AG04450 (cell line): ENCODE results near the gene INO80C. TPM values are rescaled to one million over a fixed set of nuclear protein-coding genes. Genes with fewer than 3 reads are reported as not detected.

Experiments used
- CTCF ChIA-PET: fragments of 300-600, 350-600 bp; formaldehyde crosslinking; extraction: SDS; loops from one replicate; lab custom pipeline; 2022; ENCODE audit warnings: antibody characterized with exemption, inconsistent platforms; lab: Charles Lee
- POLR2A ChIA-PET: fragments of 350-600 bp; formaldehyde crosslinking; extraction: SDS; loops from one replicate; lab custom pipeline; 2021; ENCODE audit warnings: antibody characterized with exemption, inconsistent platforms; lab: Yijun Ruan, JAX
- DNase-seq: peaks from one replicate; pipeline ENCODE4 v3.0.0-alpha.2; 2011; ENCODE audit warnings: low read depth, low spot score
- H3K27ac ChIP-seq: one replicate; pipeline ENCODE4 v1.5.1; 2012; ENCODE audit warnings: low read depth, low read length, control low read depth
- H3K27me3 ChIP-seq: one replicate; pipeline ENCODE4 v1.6.0; 2012; ENCODE audit warnings: low read length; ENCODE audit not compliant: control insufficient read depth, insufficient read depth
- H3K4me3 ChIP-seq: 2 replicates; pipeline ENCODE4 v1.5.1; 2011; ENCODE audit warnings: mild to moderate bottlenecking, low read depth, low read length, control low read depth
- H3K9me3 ChIP-seq: 2 replicates; pipeline ENCODE4 v1.5.1; 2012; ENCODE audit warnings: low read length; ENCODE audit not compliant: control insufficient read depth, insufficient read depth
- CTCF ChIP-seq: IDR thresholded peaks from 2 replicates; pipeline ENCODE4 v1.5.1; 2011; ENCODE audit warnings: low read depth, low read length, control low read depth, inconsistent platforms
- polyA plus RNA-seq: library from polyadenylated mRNA; depleted of rRNA; stranded (reverse); fragments of >200 nt; gene quantifications from 2 replicates; pipeline ENCODE4 v1.2.3, GENCODE V29; 2011

The INO80C gene
- polyA plus RNA-seq, 1 experiment: 13.2 TPM

DNA sequence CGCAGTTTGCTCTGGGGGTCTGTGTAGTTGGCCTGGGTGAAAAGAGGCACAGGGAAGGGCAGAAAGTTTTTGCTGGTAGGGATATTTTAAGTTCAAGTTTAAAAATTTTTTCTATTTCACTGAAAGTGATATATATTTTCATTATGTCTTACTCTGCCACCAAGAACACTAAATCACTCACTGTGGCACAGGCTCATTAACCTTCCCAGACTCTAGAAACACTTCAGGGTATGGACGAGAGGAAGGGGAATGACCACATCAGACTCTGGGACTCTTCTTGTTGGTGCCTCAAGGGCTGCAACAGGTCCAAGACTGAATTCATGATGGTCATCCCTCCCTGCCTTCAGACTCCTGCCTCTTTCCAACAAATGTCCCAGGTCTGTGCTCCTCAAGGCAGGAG is 29.0 kb downstream of the INO80C start:
- DNase-seq: no peak
- POLR2A ChIA-PET: no interaction called here
- CTCF ChIA-PET: no interaction called here
- no peaks in the 10 kb centered on the region for H3K27me3 ChIP-seq
- no peak overlapping the region for H3K27ac ChIP-seq
- H3K9me3 ChIP-seq: no peaks in the 10 kb centered on the region
- no peak for TF ChIP-seq CTCF
- no peak overlapping the region for H3K4me3 ChIP-seq

GRCh38 chr18:35467624-35468016 is 30.1 kb downstream of the INO80C start:
- H3K27ac ChIP-seq: no peak overlapping the region
- ChIA-PET CTCF (no interaction called here), POLR2A (no interaction called here)
- no peak for TF ChIP-seq CTCF
- H3K4me3 ChIP-seq: no peak overlapping the region
- no peak for DNase-seq
- H3K27me3 ChIP-seq: no peaks in the 10 kb centered on the region
- H3K9me3 ChIP-seq: no peaks in the 10 kb centered on the region

DNA sequence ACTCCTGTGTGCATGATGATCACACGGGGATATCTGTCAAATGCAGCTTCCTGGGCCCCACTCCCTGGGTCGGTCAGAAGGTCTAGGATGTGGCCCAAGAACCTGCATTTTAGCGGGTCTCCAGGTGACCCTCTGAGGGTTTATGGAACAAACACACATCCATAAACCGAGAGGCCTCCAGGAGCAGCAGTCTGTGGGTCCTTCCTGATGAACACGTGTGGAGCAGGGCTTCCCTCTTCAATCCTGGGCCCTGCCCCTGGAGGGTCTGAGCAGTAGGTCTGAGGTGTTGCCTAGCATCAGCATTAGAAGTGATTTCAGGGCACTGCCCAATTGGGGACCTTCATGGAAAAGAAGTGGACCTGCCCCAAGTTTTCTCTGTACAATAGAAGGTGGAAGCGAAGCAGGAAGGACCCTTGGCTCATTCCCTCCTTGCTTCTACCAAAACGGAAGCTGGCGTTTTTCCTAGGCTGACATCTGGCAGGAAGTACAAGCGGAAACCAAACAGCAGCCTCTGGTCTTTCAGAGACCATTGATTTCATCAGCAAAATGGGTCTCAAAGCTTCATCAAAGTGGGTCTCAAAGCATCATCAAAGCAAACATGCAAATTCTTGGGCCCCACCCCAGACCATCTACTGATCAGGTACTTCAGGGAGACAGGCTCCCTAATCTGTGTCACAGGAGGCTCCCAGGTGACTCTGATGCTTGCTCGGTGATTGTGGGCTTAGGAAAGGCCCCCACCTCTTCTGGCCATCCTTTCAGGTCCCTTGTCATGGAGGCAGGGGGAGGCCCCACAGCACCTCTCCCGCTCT is 30.7 kb downstream of the INO80C start:
- no peak for DNase-seq
- no peak for TF ChIP-seq CTCF
- H3K27ac ChIP-seq: no peak overlapping the region
- H3K4me3 ChIP-seq: no peak overlapping the region
- H3K9me3 ChIP-seq: no peaks in the 10 kb centered on the region
- no peaks in the 10 kb centered on the region for H3K27me3 ChIP-seq
- CTCF ChIA-PET: no interaction called here
- POLR2A ChIA-PET: no interaction called here

DNA sequence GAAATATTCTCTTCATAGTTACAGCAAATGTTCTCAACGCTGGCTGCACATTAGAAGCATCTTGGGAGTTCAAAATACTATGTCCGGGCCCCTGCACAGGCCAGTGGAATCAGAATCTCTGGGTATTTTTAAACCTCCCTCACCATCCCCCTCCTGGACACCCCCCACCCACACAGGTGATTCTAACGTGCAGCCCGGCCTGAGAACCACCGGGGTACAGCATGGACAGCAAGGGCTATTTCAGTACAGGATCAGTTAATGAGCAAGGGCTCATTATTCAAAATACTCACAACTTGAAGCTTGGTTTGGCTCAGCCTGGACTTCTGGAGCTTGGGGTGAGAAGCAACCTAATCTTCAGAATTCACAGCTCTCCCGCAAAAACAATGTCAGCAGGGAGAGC is 31.4 kb downstream of the INO80C start:
- Histone ChIP-seq H3K27ac (no peak overlapping the region), H3K9me3 (no peaks in the 10 kb centered on the region), H3K27me3 (no peaks in the 10 kb centered on the region), H3K4me3 (no peak overlapping the region)
- CTCF ChIA-PET: no interaction called here
- no peak for DNase-seq
- POLR2A ChIA-PET: no interaction called here
- TF ChIP-seq CTCF: no peak

DNA sequence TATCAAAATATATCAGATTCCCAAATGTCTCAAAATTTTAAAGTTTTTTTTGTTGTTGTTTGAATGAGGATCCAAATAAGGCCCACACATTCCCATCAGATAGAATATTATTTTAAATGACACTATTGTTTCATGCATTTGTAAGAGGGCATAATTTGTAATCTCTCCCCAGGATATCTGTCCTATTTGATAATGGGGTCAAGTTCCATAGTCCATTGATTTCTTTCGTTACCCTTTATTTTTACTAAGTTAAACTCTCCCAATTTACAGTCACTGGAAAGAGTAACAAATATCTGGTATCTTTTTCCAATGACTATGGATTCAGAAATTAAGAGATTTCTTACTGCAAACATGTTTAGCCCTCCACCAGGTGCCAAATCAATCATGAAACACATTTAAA is 32.4 kb downstream of the INO80C start:
- POLR2A ChIA-PET: no interaction called here

More for the DNA sequence above, 32.4 kb downstream of the INO80C start:
- no peak for TF ChIP-seq CTCF
- Histone ChIP-seq H3K9me3 (no peaks in the 10 kb centered on the region), H3K27me3 (no peaks in the 10 kb centered on the region), H3K4me3 (no peak overlapping the region), H3K27ac (no peak overlapping the region)
- no peak for DNase-seq
- CTCF ChIA-PET: no interaction called here
